ENCODE results near the gene BRAF. TPM values are rescaled to one million over a fixed set of nuclear protein-coding genes. Genes with fewer than 3 reads are reported as not detected.

The BRAF gene
- total RNA-seq, 4 donors from 2014 or later, result 32.2 to 94.9 (median 41.0) TPM

DNA sequence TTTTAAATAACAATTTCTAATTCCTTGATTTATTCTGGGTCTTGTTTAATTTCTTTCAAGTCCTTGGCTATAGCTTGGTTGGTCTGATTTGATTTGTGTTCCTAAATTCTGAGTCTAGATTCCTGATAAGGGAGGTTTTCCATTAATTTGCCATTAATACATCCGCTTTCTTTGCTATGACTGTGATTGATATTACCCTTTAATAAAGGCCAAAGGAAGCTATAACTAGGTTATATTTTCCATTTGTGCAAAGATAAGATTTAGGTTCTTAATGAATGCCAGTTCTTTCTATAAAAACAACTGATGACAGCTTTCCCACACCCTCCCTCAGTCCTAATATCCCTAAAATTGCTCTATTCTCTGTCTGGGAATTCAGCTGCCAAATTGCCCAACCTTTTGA lies 200.0 kb downstream of the BRAF start:
- Histone ChIP-seq H3K9me3 (no peaks in the 10 kb centered on the region), H3K27me3 (no peaks in the 10 kb centered on the region), H3K27ac (no peak overlapping the region), H3K4me3 (no peak overlapping the region), H3K4me1 (no peaks in the 10 kb centered on the region), H3K36me3 (peaks cover 10% of the 10 kb centered on the region)
- WGBS, result 97% methylated on average over 1 of the region's 1 CpG
- TF ChIP-seq POLR2A (IDR thresholded peaks at IDR 0.05) (no peak), EP300 (IDR thresholded peaks at IDR 0.05) (no peak), POLR2AphosphoS5 (IDR thresholded peaks at IDR 0.05) (no peak)
- TF ChIP-seq, protein P1, sequence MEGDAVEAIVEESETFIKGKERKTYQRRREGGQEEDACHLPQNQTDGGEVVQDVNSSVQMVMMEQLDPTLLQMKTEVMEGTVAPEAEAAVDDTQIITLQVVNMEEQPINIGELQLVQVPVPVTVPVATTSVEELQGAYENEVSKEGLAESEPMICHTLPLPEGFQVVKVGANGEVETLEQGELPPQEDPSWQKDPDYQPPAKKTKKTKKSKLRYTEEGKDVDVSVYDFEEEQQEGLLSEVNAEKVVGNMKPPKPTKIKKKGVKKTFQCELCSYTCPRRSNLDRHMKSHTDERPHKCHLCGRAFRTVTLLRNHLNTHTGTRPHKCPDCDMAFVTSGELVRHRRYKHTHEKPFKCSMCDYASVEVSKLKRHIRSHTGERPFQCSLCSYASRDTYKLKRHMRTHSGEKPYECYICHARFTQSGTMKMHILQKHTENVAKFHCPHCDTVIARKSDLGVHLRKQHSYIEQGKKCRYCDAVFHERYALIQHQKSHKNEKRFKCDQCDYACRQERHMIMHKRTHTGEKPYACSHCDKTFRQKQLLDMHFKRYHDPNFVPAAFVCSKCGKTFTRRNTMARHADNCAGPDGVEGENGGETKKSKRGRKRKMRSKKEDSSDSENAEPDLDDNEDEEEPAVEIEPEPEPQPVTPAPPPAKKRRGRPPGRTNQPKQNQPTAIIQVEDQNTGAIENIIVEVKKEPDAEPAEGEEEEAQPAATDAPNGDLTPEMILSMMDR (IDR thresholded peaks at IDR 0.05), result no peak
- DNase-seq (ENCODE audit: low spot score in 2 of 2), result no peak

DNA sequence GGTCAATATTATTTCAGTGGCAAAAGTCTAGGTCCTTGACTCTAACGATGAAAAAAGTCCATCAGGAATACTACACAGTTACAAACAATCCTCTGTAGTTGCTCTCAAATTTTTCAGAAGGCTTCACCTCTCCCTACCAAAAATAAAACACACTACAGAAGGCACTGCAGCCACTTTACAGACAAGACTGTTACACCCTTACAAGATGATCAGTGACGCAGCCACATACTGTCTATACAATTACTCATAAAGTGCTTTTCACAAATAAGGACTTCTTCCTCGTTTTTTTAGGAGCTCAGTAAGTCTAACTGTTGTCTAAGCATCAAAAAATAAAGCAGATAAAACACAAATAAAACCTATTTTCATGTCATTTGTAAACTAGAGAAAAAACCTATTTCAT lies 201.2 kb downstream of the BRAF start:
- Histone ChIP-seq H3K36me3 (peaks cover 5% of the 10 kb centered on the region), H3K27ac (no peak overlapping the region), H3K4me1 (no peaks in the 10 kb centered on the region), H3K9me3 (no peaks in the 10 kb centered on the region), H3K4me3 (no peak overlapping the region), H3K27me3 (no peaks in the 10 kb centered on the region)
- no peak for DNase-seq (ENCODE audit: low spot score in 2 of 2)
- WGBS, result 90% methylated on average over 3 of the region's 3 CpGs
- TF ChIP-seq EP300 (IDR thresholded peaks at IDR 0.05), result no peak
- TF ChIP-seq POLR2AphosphoS5 (IDR thresholded peaks at IDR 0.05), result no peak
- no peak for TF ChIP-seq POLR2A (IDR thresholded peaks at IDR 0.05)
- TF ChIP-seq, protein P1 (IDR thresholded peaks at IDR 0.05), result no peak

DNA sequence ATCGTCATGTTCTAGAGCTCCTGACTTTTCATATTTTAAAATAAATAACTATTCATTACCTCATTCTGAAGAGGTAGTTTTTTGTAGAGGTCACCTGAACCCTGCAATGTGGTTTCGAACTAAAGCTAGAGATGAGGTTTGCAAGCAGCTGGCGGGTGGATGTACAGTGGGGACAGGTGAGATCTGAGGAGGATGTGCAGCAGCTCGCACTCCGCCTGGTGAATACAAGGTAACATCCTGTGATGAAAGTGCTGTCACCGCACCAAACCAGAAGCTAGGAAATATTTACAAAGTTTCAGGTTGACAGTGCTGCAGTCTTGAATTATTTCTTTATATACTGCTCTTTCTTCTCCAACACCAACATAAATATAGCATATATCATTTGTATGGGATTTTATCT lies 201.7 kb downstream of the BRAF start:
- DNase-seq (ENCODE audit: low spot score in 2 of 2), result no peak
- H3K36me3 ChIP-seq, result peaks cover 5% of the 10 kb centered on the region
- H3K4me3 ChIP-seq, result no peak overlapping the region
- no peak overlapping the region for H3K27ac ChIP-seq
- no peaks in the 10 kb centered on the region for H3K27me3 ChIP-seq
- 95% methylated on average over 6 of the region's 6 CpGs for WGBS
- TF ChIP-seq EP300 (IDR thresholded peaks at IDR 0.05) (no peak), POLR2A (IDR thresholded peaks at IDR 0.05) (no peak), POLR2AphosphoS5 (IDR thresholded peaks at IDR 0.05) (no peak)
- TF ChIP-seq, protein P1 (IDR thresholded peaks at IDR 0.05), result no peak
- H3K9me3 ChIP-seq, result no peaks in the 10 kb centered on the region
- H3K4me1 ChIP-seq, result no peaks in the 10 kb centered on the region

GRCh38 chr7:140722254-140722653 lies 202.5 kb downstream of the BRAF start:
- Histone ChIP-seq H3K4me3 (no peak overlapping the region), H3K27me3 (no peaks in the 10 kb centered on the region), H3K9me3 (no peaks in the 10 kb centered on the region), H3K4me1 (no peaks in the 10 kb centered on the region), H3K36me3 (peaks cover 5% of the 10 kb centered on the region), H3K27ac (no peak overlapping the region)
- TF ChIP-seq, protein P1 (IDR thresholded peaks at IDR 0.05), result no peak
- TF ChIP-seq POLR2AphosphoS5 (IDR thresholded peaks at IDR 0.05) (no peak), POLR2A (IDR thresholded peaks at IDR 0.05) (no peak), EP300 (IDR thresholded peaks at IDR 0.05) (no peak)
- WGBS, result 100% methylated on average over 1 of the region's 1 CpG
- DNase-seq (ENCODE audit: low spot score in 2 of 2), result no peak

- Histone ChIP-seq H3K4me1 (no peaks in the 10 kb centered on the region), H3K9me3 (no peaks in the 10 kb centered on the region), H3K36me3 (no peaks in the 10 kb centered on the region), H3K27me3 (no peaks in the 10 kb centered on the region), H3K27ac (no peak overlapping the region), H3K4me3 (no peak overlapping the region)
- no peak for TF ChIP-seq POLR2AphosphoS5 (IDR thresholded peaks at IDR 0.05)
- no peak for TF ChIP-seq POLR2A (IDR thresholded peaks at IDR 0.05)
- TF ChIP-seq, protein P1 (IDR thresholded peaks at IDR 0.05), result no peak
- no peak for TF ChIP-seq EP300 (IDR thresholded peaks at IDR 0.05)
- 56% methylated on average over 5 of the region's 5 CpGs for WGBS
- no peak for DNase-seq (ENCODE audit: low spot score in 2 of 2)
Observed at GRCh38 chr7:140719721-140720120, 205.0 kb downstream of the BRAF start.

Data from suprapubic skin (tissue), 4 donors.